ENCODE results near the gene NT5M. TPM values are rescaled to one million over a fixed set of nuclear protein-coding genes. Genes with fewer than 3 reads are reported as not detected.

NT5M gene
- total RNA-seq, 1 experiment from 2014 or later: 10.2 TPM

DNA sequence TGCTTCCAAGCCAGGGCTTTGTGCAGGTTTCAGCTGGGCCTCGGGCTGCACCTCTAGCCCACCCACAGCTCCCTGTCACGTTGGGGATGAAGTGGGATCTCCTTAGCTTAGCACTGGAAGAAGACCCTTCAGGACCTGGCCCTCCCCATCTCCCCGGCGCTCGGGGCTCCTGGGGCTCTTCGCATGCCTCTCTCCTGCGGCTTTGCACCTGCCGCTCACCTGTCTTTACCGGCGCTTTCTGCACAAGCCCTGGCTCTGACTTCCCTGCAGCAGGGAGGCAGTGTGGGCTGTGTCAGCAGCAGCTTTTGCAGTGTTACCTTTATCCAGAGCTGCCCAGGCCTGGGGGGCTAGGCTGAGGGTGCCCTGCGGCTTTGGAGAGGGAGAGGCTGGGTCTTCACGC lies 52.3 kb downstream of the NT5M start:
- no peaks in the 10 kb centered on the region for H4K20me1 ChIP-seq (ENCODE audit: insufficient read depth)
- no peaks in the 10 kb centered on the region for H3K27me3 ChIP-seq (ENCODE audit: insufficient read depth, low read length)
- H3K9me2 ChIP-seq (ENCODE audit: insufficient read depth): no peaks in the 10 kb centered on the region
- intact Hi-C loops (cut with micrococcal nuclease): loop anchor here (10.0 kb wide), 2 partner anchors 509 to 679 kb away; partner anchors contain the start of genes ATPAF2 and GID4
- RAD21 ChIA-PET (ENCODE audit: low non-redundant PET in 1 of 2, low total read pairs in 2 of 2, uncharacterized antibody in 2 of 2, unreplicated experiment in 2 of 2): interaction anchor here (0.9 to 1.0 kb wide), 2 partner anchors 141 to 286 kb away, joined by 3 to 6 read pairs; no protein-coding TSS in a partner anchor
- no TSS peak for BruUV-seq (replicated peaks)
- TF ChIP-seq, protein P1, sequence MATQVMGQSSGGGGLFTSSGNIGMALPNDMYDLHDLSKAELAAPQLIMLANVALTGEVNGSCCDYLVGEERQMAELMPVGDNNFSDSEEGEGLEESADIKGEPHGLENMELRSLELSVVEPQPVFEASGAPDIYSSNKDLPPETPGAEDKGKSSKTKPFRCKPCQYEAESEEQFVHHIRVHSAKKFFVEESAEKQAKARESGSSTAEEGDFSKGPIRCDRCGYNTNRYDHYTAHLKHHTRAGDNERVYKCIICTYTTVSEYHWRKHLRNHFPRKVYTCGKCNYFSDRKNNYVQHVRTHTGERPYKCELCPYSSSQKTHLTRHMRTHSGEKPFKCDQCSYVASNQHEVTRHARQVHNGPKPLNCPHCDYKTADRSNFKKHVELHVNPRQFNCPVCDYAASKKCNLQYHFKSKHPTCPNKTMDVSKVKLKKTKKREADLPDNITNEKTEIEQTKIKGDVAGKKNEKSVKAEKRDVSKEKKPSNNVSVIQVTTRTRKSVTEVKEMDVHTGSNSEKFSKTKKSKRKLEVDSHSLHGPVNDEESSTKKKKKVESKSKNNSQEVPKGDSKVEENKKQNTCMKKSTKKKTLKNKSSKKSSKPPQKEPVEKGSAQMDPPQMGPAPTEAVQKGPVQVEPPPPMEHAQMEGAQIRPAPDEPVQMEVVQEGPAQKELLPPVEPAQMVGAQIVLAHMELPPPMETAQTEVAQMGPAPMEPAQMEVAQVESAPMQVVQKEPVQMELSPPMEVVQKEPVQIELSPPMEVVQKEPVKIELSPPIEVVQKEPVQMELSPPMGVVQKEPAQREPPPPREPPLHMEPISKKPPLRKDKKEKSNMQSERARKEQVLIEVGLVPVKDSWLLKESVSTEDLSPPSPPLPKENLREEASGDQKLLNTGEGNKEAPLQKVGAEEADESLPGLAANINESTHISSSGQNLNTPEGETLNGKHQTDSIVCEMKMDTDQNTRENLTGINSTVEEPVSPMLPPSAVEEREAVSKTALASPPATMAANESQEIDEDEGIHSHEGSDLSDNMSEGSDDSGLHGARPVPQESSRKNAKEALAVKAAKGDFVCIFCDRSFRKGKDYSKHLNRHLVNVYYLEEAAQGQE (IDR thresholded peaks at IDR 0.05; ENCODE audit: low read depth): no peak
- TF ChIP-seq EGR1 (IDR thresholded peaks at IDR 0.05; ENCODE audit: low read depth) (no peak), POLR2A (IDR thresholded peaks at IDR 0.05; ENCODE audit: borderline replicate concordance, extremely low read depth, insufficient read depth, insufficient read length) (no peak), JUND (IDR thresholded peaks at IDR 0.05) (no peak)
- TF ChIP-seq, protein P2, sequence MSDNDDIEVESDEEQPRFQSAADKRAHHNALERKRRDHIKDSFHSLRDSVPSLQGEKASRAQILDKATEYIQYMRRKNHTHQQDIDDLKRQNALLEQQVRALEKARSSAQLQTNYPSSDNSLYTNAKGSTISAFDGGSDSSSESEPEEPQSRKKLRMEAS (IDR thresholded peaks at IDR 0.05): no peak
- DNase-seq (ENCODE audit: low read depth, low spot score) (no peak), ATAC-seq (no peak)
- no peak overlapping the region for H3K4me3 ChIP-seq (replicated peaks in 1 of 2; ENCODE audit: low read depth in 1 of 2, low read length in 2 of 2)
- peak overlapping the region; percentile 24 for H3K4me2 ChIP-seq (ENCODE audit: low read length)
- peaks cover 0 to 17% of the 10 kb centered on the region in 2 experiments; a peak in 2 of 4 replicates for H3K4me1 ChIP-seq (ENCODE audit: control insufficient read depth in 1 of 2, insufficient read depth in 2 of 2, low read length in 2 of 2)
- H3K9me3 ChIP-seq (ENCODE audit: control insufficient read depth in 1 of 2, insufficient read depth in 1 of 2, low read depth in 1 of 2, low read length in 2 of 2): no peaks in the 10 kb centered on the region; a peak in 1 of 4 replicates
- POLR2A ChIA-PET: no interaction called here
- H2AFZ ChIP-seq (ENCODE audit: low read depth, low read length, poor library complexity, severe bottlenecking): no peak overlapping the region
- no peak overlapping the region for H3K27ac ChIP-seq (ENCODE audit: low read depth, low read length)
- CTCF ChIA-PET: interaction anchor here (0.6 to 4.3 kb wide), 7 partner anchors 141 to 286 kb away, joined by 3 to 32 read pairs (median 4); partner anchors contain the start of gene PEMT
- no peak overlapping the region for H3K9ac ChIP-seq (ENCODE audit: low read length)
- no peaks in the 10 kb centered on the region for H3K36me3 ChIP-seq (ENCODE audit: control insufficient read depth in 1 of 2, insufficient read depth in 2 of 2, low read length in 2 of 2)
- no peaks in the 10 kb centered on the region for H3K79me2 ChIP-seq (ENCODE audit: insufficient read depth, low read length)
